Testis (tissue), 2 donors: ENCODE results near the gene HDAC9.

Source experiments
- POLR2A ChIP-seq: fragments of 450-650 bp; IDR thresholded peaks from one replicate; pipeline ENCODE4 v1.6.1; 2017; ENCODE audit warnings: antibody characterized with exemption, mild to moderate bottlenecking, moderate library complexity
- TF ChIP-seq, protein P1 (sequence below), 3 experiments: fragments of 450-650 bp in 2 of 3; fragments of 200-600 bp in 1 of 3; sonication (generic) in 1 of 3; IDR thresholded peaks; one replicate each; pipeline ENCODE4 v1.5.1; 2016 to 2019; ENCODE audit warnings: antibody characterized with exemption in 3 of 3, mild to moderate bottlenecking in 2 of 3, moderate library complexity in 1 of 3

DNA sequence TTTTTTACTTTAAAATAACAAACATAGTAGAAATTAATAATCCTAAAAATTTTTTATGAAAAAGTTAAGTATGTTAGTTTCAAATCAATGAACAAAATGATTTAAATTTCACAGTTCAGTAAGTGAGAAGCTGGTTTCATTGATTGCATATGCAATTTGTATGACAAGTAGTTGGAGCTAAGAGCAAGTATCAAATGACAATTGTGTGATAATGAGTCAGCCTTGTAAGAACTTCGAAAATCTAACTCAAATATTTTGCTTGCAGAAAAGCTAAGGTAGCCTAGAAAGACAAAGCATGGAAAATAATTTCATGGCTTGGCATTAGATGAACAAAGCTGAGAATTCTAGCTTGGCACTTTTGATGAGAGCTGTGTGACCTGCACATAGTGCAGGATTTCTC lies 111.5 kb downstream of the HDAC9 start:
- TF ChIP-seq, protein P1, sequence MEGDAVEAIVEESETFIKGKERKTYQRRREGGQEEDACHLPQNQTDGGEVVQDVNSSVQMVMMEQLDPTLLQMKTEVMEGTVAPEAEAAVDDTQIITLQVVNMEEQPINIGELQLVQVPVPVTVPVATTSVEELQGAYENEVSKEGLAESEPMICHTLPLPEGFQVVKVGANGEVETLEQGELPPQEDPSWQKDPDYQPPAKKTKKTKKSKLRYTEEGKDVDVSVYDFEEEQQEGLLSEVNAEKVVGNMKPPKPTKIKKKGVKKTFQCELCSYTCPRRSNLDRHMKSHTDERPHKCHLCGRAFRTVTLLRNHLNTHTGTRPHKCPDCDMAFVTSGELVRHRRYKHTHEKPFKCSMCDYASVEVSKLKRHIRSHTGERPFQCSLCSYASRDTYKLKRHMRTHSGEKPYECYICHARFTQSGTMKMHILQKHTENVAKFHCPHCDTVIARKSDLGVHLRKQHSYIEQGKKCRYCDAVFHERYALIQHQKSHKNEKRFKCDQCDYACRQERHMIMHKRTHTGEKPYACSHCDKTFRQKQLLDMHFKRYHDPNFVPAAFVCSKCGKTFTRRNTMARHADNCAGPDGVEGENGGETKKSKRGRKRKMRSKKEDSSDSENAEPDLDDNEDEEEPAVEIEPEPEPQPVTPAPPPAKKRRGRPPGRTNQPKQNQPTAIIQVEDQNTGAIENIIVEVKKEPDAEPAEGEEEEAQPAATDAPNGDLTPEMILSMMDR (IDR thresholded peaks at IDR 0.05): no peak
- no peak for TF ChIP-seq POLR2A
